Kidney epithelial cell (primary cell): ENCODE data around the gene TTC32. TPM values are rescaled to one million over a fixed set of nuclear protein-coding genes. Genes with fewer than 3 reads are reported as not detected.
"Not testable (repeated sequence)": the region's sequence is repeated elsewhere in the genome, so short reads cannot be mapped to it uniquely, and the experiment has no call there.

Experiments used
- DNase-seq: peaks from one replicate; pipeline ENCODE4 v3.0.0-alpha.2; 2010; ENCODE audit warnings: low read depth
- H3K27me3 ChIP-seq: 2 replicates; pipeline ENCODE4 v1.6.0; 2011; ENCODE audit warnings: low read length; ENCODE audit not compliant: control insufficient read depth, insufficient read depth
- H3K36me3 ChIP-seq: 2 replicates; pipeline ENCODE4 v1.5.1; 2011; ENCODE audit warnings: low read length; ENCODE audit not compliant: control insufficient read depth, insufficient read depth
- H3K4me3 ChIP-seq: 2 replicates; pipeline ENCODE4 v1.5.1; 2011; ENCODE audit warnings: low read depth, mild to moderate bottlenecking, control low read depth, low read length
- CTCF ChIP-seq: IDR thresholded peaks from 2 replicates; pipeline ENCODE4 v1.5.1; 2011; ENCODE audit warnings: mild to moderate bottlenecking, moderate library complexity, low read length, control low read depth, inconsistent platforms; ENCODE audit not compliant: insufficient read depth, poor library complexity, severe bottlenecking
- total RNA-seq: library from RNA; depleted of rRNA; stranded (reverse); fragments of >200 nt; gene quantifications from 2 replicates; pipeline ENCODE4 v1.2.3, GENCODE V29; 2015

Gene TTC32
- total RNA-seq, 1 donor from 2014 or later: 2.8 TPM

- H3K27me3 ChIP-seq: no peaks in the 10 kb centered on the region
- TF ChIP-seq CTCF: no peak
- no peak overlapping the region for H3K4me3 ChIP-seq
- no peaks in the 10 kb centered on the region for H3K36me3 ChIP-seq
- no peak for DNase-seq
These were observed 16.0 kb downstream of the TTC32 start for GRCh38 chr2:19885791-19886190.

GRCh38 chr2:19883971-19884720 is 17.6 kb downstream of the TTC32 start:
- TF ChIP-seq CTCF: no peak
- Histone ChIP-seq H3K27me3 (no peaks in the 10 kb centered on the region), H3K36me3 (no peaks in the 10 kb centered on the region), H3K4me3 (no peak overlapping the region)
- no peak for DNase-seq

GRCh38 chr2:19883486-19883885 is 18.3 kb downstream of the TTC32 start:
- no peak overlapping the region for H3K4me3 ChIP-seq
- TF ChIP-seq CTCF: no peak
- DNase-seq: no peak

GRCh38 chr2:19882286-19882685 is 19.5 kb downstream of the TTC32 start:
- H3K27me3 ChIP-seq: no peaks in the 10 kb centered on the region
- H3K36me3 ChIP-seq: no peaks in the 10 kb centered on the region
- no peak for TF ChIP-seq CTCF
- no peak overlapping the region for H3K4me3 ChIP-seq
- DNase-seq: no peak

More at GRCh38 chr2:19883486-19883885, 18.3 kb downstream of the TTC32 start:
- Histone ChIP-seq H3K27me3 (no peaks in the 10 kb centered on the region), H3K36me3 (no peaks in the 10 kb centered on the region)

- TF ChIP-seq CTCF: no peak
- Histone ChIP-seq H3K27me3 (no peaks in the 10 kb centered on the region), H3K36me3 (no peaks in the 10 kb centered on the region), H3K4me3 (no peak overlapping the region)
- DNase-seq: no peak
These were observed 19.9 kb downstream of the TTC32 start for GRCh38 chr2:19881908-19882265.

GRCh38 chr2:19881221-19881907 is 20.4 kb downstream of the TTC32 start:
- H3K27me3 ChIP-seq: no peaks in the 10 kb centered on the region
- H3K36me3 ChIP-seq: no peaks in the 10 kb centered on the region
- DNase-seq: no peak
- no peak for TF ChIP-seq CTCF
- H3K4me3 ChIP-seq: no peak overlapping the region

- H3K27me3 ChIP-seq, H3K4me3 ChIP-seq, DNase-seq: not testable (repeated sequence)
These were observed 21.6 kb downstream of the TTC32 start for GRCh38 chr2:19880191-19880590.

More at GRCh38 chr2:19880191-19880590, 21.6 kb downstream of the TTC32 start:
- not testable (repeated sequence) for H3K36me3 ChIP-seq
